HCT116 (cell line): ENCODE data around the gene ITPK1.

Experiments
- TF ChIP-seq, protein P1 (sequence below): IDR thresholded peaks from 2 replicates; pipeline ENCODE4 v1.6.1; 2012; ENCODE audit warnings: low read depth
- TF ChIP-seq, protein P2 (sequence below), 3 experiments: fragments of 200-600 bp in 1 of 3; sonication (generic) in 1 of 3; IDR thresholded peaks in 2 of 3; conservative IDR thresholded peaks in 1 of 3; 2 replicates each; pipeline ENCODE4 v1.5.1; 2012 to 2017; ENCODE audit warnings: low read depth in 2 of 3, low read length in 2 of 3, antibody characterized with exemption in 1 of 3, borderline replicate concordance in 1 of 3, control low read depth in 1 of 3, mild to moderate bottlenecking in 1 of 3, mixed read lengths in 1 of 3, mixed run types in 1 of 3, moderate library complexity in 1 of 3; ENCODE audit not compliant: insufficient read depth in 1 of 3

DNA sequence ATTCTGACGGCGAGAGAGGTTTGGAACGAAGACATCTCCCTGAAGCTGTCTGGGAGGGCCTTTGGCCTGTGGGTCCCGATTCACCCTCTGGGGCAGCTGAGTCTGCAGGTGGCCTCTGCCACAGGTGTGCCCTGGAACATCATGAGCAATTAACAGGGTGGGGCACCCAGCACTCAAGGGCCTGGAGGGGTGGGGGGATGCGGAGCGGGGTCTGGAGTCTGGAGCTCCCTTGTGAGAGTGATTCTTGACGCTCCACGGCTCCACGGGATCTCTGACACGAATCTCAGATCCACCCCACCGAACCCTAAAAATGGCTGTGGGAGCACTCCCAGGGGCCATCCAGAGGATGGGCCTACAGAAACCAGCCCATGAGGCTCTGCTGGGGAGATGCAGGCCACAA is 8.3 kb downstream of the ITPK1 start:
- TF ChIP-seq, protein P1, sequence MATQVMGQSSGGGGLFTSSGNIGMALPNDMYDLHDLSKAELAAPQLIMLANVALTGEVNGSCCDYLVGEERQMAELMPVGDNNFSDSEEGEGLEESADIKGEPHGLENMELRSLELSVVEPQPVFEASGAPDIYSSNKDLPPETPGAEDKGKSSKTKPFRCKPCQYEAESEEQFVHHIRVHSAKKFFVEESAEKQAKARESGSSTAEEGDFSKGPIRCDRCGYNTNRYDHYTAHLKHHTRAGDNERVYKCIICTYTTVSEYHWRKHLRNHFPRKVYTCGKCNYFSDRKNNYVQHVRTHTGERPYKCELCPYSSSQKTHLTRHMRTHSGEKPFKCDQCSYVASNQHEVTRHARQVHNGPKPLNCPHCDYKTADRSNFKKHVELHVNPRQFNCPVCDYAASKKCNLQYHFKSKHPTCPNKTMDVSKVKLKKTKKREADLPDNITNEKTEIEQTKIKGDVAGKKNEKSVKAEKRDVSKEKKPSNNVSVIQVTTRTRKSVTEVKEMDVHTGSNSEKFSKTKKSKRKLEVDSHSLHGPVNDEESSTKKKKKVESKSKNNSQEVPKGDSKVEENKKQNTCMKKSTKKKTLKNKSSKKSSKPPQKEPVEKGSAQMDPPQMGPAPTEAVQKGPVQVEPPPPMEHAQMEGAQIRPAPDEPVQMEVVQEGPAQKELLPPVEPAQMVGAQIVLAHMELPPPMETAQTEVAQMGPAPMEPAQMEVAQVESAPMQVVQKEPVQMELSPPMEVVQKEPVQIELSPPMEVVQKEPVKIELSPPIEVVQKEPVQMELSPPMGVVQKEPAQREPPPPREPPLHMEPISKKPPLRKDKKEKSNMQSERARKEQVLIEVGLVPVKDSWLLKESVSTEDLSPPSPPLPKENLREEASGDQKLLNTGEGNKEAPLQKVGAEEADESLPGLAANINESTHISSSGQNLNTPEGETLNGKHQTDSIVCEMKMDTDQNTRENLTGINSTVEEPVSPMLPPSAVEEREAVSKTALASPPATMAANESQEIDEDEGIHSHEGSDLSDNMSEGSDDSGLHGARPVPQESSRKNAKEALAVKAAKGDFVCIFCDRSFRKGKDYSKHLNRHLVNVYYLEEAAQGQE: no peak
- TF ChIP-seq, protein P2, sequence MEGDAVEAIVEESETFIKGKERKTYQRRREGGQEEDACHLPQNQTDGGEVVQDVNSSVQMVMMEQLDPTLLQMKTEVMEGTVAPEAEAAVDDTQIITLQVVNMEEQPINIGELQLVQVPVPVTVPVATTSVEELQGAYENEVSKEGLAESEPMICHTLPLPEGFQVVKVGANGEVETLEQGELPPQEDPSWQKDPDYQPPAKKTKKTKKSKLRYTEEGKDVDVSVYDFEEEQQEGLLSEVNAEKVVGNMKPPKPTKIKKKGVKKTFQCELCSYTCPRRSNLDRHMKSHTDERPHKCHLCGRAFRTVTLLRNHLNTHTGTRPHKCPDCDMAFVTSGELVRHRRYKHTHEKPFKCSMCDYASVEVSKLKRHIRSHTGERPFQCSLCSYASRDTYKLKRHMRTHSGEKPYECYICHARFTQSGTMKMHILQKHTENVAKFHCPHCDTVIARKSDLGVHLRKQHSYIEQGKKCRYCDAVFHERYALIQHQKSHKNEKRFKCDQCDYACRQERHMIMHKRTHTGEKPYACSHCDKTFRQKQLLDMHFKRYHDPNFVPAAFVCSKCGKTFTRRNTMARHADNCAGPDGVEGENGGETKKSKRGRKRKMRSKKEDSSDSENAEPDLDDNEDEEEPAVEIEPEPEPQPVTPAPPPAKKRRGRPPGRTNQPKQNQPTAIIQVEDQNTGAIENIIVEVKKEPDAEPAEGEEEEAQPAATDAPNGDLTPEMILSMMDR (IDR thresholded peaks at IDR 0.05 in 2 of 3, conservative IDR thresholded peaks at IDR 0.05 in 1 of 3; ENCODE audit: borderline replicate concordance in 1 of 3, insufficient read depth in 1 of 3, low read depth in 2 of 3, low read length in 2 of 3): no peak
